ENCODE measurements around the gene KCNJ6.

- no peak for TF ChIP-seq CTCF (IDR thresholded peaks at IDR 0.05 in 2 of 3, conservative IDR thresholded peaks at IDR 0.05 in 1 of 3; ENCODE audit: insufficient read depth in 2 of 3, low read depth in 1 of 3, low read length in 3 of 3)
- TF ChIP-seq NFRKB (IDR thresholded peaks at IDR 0.05; ENCODE audit: low read depth), result no peak
- TF ChIP-seq ETV6 (IDR thresholded peaks at IDR 0.05; ENCODE audit: borderline replicate concordance in 1 of 2, low read depth in 2 of 2, low read length in 1 of 2), result no peak
- no peak for TF ChIP-seq ETV6 (CRISPR knock-in tag; IDR thresholded peaks at IDR 0.05; ENCODE audit: borderline replicate concordance)
- no peak for TF ChIP-seq KHSRP (IDR thresholded peaks at IDR 0.05)
- TF ChIP-seq ZNF699 (CRISPR knock-in tag; IDR thresholded peaks at IDR 0.05; ENCODE audit: insufficient replicate concordance), result no peak
- no peak for TF ChIP-seq KDM5B (IDR thresholded peaks at IDR 0.05; ENCODE audit: insufficient replicate concordance, low read depth, low read length)
- TF ChIP-seq MIER1 (IDR thresholded peaks at IDR 0.05; ENCODE audit: low read depth), result no peak
- TF ChIP-seq ESRRA (IDR thresholded peaks at IDR 0.05; ENCODE audit: borderline replicate concordance, low read depth), result no peak
- no peak for TF ChIP-seq FOXA1 (IDR thresholded peaks at IDR 0.05; ENCODE audit: borderline replicate concordance)
- no peak for TF ChIP-seq ZKSCAN8 (CRISPR knock-in tag; IDR thresholded peaks at IDR 0.05)
- TF ChIP-seq DPF2 (IDR thresholded peaks at IDR 0.05), result no peak
- no peak for TF ChIP-seq CC2D1A (IDR thresholded peaks at IDR 0.05)
- no peak for TF ChIP-seq FOXO4 (CRISPR knock-in tag; IDR thresholded peaks at IDR 0.05)
These were observed 296.7 kb downstream of the KCNJ6 start for GRCh38 chr21:37619464-37619974.

All from K562 (cell line).